ENCODE results near the gene TOX2.

GRCh38 chr20:44025756-44026155 is 111.1 kb downstream of the TOX2 start:
- TF ChIP-seq CTCF (IDR thresholded peaks at IDR 0.05) (no peak), ZFX (IDR thresholded peaks at IDR 0.05; ENCODE audit: borderline replicate concordance) (no peak)

Data from 22Rv1 (cell line).